HK-2 (cell line): Measurements from ENCODE around the gene PUM1.
A peak's percentile ranks its signal among the peaks of the same experiment; 100 is the strongest.

ENCODE experiments used
- DNase-seq: peaks from one replicate; pipeline ENCODE4 v3.0.0-alpha.2; 2018; ENCODE audit not compliant: unreplicated experiment

Gene PUM1

DNA sequence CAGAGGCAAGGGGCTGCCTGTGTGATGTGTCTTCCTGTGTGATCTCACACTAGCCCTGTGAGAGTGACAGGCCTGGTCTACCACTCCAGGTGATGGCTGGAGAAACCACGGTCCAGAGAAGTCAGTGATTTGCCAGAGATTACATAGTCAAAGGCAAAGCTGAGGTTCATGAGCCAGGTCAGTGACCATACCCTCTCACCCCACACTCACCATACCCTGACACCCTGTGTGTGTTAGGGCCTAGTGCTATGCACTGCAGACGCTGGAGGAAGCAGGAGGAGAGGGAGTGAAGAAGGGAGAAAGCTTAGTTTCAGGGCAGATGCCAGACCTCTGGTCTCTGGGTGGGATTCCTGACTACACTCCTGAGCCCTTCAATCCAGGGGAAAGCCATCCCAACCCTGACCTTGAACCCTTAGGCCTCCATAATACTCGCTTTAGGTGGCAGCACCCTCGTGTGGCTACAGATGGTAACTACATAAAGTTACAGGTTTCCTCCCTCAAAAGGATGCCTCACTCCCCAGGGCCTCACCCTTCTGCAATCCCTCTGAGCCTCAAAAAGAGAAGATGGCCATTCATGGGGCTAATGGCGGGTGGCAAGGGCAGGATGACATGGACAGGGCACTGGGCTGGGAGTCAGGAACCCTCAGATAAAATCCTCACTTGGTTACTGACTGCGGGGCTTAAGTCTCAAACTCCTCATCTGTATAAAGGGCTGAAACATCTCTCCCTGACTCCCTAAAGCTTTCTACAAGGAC, 136.2 kb downstream of the PUM1 start:
- DNase-seq = peak; percentile 53

DNA sequence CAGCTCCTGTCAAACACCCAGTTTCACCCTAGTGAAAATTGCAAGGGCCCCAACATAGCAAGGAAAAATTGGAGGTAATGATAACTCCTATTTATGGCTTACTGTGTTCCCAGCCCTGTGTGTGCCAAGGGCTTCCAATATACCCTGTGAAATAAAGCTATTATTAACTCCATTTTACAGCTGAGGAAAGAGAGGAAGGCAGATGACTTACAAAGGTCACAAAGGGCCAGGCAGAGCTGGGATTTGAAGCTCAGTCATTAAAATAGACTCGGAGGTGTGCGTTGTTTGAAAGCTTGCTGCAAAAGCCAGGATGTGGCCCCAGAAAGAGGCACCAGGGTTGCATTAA, 136.8 kb downstream of the PUM1 start:
- no peak for DNase-seq

DNA sequence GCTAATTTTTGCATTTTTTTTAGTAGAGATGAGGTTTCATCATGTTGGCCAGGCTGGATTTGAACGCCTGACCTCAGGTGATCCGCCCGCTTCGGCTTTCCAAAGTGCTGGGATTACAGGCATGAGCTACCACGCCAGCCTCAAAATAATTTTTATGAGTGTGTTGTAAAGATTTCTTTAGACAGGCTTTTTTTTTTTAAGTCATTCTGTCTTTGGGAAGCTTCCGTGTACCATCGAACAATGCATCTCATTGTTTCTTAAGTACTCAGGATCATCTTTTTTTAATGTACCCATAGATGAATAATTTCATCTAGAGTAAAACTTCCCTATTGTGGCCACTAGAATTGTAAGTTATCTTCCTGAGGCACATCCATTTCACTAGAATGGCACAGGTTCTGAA, 137.3 kb downstream of the PUM1 start:
- no peak for DNase-seq

DNA sequence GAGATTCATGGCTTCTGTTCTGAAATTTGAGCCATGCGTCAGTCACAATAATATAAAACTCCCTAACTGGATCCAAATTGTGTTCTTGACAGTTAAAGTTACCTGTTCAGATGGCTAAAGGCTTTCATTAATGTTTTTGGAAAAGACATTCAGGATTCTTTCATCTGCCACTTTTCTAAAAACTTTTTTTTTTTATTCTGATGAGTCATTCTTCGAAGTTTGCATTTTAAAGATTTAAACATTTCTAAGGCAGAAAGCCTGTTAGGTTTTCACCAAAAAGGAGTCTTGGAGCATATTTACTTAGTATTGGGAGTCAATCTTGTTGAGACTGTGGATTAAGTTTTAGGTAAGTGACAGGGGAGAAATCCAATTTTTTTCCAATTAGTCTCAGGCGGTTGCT, 138.1 kb downstream of the PUM1 start:
- no peak for DNase-seq

DNA sequence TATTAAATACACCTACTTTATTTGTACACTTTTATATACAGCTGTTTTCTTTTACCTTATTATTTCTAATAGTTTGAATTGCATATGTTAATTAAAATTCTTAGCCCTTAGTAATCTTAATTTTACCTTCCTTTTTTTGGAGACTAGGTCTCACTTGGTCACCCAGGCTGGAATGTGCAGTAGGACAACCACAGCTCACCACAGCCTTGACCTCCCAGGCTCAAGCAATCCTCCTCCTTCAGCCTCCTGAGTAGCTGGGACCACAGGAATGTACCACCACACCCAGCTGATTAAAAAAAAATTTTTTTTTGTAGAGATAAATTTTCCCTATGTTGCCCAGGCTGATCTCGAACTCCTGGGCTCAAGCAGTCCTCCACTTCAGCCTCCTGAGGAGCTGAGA, 141.9 kb downstream of the PUM1 start:
- no peak for DNase-seq

DNA sequence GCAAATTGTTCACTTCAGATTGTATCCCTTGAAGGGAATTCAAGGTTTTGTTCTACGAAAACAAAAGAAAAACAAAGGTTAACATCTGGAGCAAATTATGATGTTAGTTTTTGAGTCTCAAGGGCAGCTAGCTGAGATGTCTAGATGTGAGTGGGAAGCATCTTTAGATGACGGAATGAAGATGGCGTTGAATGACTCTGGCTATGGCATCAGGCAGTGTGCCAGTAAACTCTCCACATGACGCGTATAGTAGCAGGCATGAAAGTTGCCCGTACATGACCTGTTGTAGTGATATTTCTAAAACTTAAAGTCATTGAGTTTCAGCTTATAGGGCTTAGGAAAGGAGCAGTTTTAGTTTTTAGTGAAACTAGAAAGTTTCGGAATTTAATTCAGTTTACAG, 144.7 kb downstream of the PUM1 start:
- DNase-seq = no peak

DNA sequence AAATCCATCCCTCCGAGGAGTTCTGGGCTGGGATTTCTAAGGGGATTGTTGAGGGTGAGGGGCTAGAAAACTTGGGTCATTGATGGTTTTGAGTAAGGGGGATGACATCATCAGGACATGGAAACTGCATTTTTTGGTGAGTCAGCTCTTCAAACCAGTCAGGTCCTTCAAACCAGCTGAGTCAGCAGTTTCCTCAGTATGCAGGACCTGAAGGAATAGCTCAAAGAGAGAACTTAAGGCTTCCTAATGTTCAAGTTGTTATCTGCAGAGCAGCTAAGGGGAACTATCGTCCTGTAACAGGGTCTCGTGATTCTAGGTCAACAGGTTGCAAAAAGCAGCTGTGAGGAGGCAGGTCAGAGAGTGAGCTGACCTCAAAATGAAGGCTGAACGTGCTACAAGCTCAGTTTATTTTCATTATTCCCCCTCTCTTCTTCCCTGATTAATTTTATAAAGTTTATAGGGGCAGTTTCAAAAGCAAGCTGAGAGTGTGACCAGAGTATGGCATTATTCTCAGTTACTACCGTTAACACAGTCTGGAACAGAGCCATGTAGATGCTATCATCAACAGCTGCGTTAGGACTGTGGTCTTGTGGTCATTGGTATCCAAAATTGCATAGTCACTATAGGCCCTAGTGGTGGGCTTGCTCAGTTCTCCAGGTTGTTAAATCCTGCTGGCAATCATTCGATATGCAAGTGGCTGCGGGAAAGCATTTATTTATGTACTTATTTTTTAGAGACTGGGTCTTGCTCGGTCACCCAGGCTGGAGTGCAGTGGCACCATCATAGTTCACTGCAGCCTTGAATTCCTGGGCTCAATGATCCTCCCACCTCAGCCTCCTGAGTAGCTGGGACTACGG, 146.3 kb downstream of the PUM1 start:
- no peak for DNase-seq

DNA sequence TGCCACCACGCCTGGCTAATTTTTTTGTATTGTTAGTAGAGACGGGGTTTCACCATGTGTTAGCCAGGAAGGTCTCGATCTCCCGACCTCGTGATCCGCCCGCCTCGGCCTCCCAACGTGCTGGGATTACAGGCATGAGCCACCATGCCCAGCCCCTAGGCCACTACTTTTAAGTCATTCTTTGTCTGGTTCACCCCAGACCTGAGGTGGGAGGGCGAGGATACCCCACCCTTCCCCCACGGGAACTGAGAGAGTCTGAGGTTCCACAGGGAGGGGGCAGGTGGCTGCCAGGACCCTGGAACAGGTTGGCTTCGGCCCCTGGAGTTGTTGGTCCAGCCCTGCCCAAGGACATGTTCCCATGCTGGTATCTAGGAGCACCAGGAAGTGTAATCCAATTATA, 149.2 kb downstream of the PUM1 start:
- no peak for DNase-seq

DNA sequence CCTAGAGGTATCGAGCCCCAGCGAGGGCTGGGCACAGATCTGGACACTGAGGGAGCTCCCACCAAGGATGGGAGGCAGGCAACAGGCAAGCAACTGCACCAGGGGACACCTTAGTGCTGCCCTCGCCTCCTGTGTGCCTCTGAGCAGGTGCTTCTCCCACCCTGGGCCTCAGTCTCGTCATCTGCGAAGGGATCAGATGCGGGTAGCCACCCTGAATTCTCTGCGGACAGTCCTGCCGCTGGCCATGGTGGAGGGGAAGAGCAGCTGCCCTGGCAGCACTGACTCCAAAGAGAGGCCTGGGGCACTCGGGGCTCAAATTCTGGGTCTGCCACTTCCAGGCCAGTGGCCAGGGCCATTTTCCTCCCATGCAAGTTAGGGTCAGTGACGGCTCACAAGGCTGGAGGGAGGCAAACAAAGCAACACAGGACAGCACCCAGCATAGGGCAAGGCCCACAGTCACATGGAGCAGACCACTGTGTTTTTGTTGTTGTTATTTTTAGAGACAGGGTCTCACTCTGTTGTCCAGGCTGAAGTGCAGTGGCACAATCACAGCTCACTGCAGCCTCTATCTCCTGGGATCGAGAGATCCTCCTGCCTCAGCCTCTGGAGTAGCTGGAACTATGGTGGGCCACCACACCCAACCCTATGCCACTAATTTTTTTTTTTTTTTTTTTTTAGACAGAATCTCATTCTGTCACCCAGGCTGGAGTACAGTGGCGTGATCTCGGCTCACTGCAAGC, 149.9 kb downstream of the PUM1 start:
- no peak for DNase-seq

DNA sequence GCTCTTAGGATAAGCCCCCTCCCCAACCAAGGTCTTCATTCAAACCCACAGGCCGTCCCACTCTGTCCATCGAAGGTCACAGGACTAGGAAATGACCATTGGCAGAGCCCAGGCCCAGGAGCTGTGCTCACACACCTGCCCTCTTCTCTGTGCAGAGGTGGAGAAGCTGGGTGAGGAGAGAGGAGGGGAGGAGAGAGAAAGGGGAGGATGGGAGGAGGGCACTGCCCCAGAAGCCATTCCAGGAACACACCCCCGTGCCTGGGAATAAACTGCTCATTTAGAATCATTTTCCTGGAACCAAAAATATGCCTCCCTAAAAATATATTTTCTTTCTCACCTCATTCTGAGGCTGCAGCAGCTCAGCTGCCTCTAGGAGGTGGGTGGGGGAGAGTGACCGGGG, 150.6 kb downstream of the PUM1 start:
- DNase-seq = no peak

DNA sequence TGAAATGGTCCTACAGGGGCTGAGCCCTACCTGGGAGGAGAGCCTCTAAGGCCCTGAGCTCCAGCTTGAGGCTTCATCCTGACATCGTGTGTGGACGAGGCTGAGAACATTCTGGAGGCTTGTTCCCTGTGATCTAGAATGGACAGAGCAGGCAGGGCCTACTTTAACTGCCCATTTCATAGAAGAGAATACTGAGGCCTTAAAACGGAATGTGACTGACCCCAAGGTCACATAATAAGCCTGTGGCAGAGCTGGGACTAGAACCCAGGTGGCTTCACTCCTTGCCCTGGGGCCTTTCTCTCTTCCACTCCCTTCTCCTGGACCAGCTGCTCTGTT, 151.0 kb downstream of the PUM1 start:
- DNase-seq = no peak

DNA sequence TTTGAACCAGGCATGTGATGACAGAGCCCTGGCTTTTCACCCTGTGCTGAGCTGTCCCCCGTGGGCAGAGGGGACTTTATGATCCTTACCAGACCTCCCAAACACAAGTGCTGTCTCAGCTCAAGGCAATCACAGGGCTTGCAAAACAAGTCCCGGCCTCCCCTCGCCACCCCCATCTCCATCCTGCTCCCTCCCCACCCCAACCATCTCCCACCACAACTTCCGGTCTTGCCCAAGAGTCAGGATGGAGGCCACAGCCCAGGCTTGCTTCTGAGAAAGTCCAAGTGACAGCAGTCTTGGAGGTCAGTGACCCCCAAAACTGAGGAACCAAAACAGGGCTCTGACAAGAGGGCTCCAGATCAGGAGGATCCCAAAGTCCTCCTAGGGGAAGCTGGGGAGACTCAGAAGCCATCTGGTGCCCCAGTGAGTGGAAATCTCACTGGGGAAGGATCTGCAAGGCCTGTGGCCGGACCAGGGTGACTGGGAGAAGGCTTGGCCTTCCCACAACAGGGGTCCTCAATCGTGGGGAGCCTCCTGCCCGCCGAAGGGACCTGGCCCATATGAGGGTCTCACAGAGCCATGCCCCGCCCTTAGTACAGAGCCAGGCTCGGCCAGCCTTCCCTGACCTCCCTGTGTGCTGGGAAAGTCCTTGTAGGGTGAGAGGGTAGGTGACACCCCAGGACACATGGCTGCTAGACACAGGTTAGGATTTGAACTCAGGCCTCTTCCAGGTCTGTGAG, 152.4 kb downstream of the PUM1 start:
- no peak for DNase-seq

DNA sequence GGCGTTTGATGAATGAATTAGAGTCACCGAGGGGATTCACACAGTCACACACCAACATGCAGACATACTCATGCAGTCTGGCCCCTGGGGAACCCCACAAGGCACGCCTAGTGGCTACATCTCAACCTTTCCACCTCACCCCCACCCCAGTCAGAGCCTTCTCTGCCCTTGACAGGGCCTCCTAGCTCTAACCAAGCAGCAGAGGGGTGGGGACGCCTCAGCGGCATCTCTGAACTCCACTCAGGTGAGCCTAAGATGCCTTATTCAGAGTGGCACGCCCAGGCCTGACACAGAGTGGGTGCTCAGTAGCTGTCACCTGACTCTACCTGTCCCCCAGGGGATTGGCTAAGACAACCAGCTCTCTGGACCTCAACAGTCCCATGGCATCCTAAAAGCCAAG, 153.3 kb downstream of the PUM1 start:
- no peak for DNase-seq

DNA sequence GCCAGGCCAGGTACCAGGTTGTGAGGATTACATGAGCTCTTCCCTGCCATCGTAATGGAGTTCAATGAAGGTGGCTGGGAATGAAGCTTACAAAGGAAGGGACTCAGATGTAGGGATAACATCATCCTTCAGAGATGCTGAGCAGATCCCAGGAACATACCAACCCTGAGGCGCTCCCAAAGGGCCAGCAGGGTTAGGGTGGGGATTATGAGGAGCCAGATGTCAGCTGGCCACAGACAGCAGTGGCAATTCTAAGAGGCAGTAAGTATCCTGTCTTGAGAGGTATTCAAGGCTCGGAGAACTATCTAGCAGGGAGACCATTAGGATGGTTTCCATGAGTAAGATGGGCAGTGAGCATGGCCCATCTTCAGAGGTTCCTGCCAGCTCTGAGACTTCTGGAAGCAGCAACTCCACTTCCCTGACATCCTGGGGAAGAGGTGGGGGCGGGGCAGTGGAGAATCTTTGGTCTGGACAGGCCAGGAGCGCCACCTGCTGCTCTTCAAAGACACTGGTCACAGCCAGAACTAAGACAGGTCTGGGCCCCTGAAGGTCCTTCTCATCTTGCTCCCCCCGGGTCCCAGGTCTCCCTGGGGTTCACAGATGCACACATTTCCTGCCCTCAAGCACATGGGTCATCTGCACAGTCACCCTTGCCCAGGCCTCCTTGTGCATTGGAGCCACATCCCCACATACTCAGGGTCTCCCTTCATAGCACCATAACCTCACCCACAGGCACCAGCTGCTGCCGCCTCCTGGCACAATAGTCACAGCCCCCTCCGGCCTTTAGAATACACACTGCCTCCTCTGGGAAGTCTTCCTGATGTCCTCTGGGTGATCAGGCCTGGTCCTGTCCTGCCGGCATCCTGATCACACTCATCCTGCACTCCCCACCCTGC, 154.2 kb downstream of the PUM1 start:
- peak; percentile 83 for DNase-seq

DNA sequence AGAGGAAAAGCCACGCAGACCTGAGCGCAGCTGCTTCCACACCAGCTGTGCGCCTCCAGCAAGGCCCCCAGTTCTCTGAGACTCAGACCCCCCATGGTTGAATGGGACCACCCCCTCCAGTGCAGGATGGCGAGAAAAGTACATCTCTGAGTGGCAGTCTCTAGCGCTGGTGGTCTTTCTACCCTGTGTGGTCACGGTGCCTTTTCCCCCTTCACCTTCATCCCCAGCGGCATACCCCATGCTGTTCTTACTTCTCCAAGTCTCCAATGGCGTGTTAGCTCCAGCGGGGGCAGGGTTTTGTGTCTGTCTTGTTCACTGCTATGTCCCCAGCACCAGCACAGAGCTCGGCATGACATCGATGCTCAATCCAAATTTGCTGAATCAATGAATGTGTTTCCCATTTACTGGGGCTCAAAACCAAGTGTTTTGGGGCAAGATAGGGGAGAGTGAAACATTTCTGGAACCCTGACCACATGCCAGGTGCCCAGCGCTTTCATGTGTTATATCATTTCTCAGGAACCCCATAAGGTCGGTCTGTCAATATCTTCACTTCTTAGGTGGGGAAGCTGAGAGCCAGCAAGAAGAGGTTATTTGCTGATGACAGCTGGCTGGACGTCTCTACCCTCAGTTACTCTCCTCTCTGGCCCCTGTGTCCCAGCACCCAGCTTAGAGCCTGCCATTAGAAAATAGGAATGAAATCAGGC, 156.0 kb downstream of the PUM1 start:
- DNase-seq = no peak

DNA sequence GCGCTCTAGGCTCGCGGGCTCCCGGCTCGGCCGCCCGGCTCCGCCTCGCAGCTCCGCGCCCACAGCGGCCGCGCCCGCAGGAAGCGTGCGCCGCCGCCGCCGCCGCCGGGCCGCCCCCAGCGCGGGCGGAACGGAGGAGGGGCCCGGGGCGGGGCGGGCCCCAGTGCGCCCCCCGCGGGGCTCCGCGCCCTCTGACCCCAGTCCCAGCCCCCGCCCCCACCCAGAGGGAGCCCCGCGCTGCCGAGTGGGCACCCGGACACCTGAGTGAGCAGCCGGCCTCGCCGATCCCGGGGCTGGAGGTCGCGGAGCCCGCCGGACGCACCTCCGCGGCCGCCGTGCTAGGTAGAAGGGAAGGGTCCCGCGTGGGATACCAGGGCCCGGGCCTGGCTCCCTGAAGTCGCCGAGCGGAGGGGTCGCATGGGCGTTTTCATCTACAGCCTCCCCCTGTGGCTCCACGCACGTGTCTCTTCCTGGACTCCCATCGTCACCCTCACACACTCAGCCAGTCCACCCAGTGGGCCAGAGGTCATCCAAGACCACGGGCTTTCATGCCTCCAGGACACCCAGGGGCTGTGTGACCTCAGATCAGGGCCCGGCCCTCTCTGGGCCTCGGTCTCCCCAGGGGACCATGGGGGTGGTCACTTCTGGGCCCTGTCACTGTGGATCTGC, 156.7 kb downstream of the PUM1 start, which contains the start of gene SDC3:
SDC3 (minus strand) TSS at position 63 of the 669 bp plus-strand sequence. CDS start 172 bp downstream, outside the sequence.
- no peak for DNase-seq

DNA sequence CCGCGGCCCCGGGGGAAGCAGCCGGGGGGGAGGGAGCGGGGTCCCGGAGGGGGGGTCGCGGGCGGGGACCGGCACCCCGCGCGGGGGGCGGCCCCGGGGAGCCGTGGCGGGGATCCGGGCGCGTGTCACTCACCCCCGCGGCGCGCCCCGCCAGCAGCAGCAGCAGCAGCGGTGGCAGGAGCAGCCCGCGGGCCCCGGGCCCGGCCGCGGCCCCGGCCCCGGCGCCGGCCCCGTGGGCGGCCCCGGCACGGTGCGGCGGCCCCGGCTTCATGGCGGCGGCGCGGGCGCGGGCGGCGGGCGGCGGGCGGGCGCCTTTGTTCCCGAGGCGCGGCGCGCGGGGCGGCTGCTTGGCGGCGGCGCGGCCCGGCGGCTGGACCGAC, 157.2 kb downstream of the PUM1 start:
- DNase-seq = no peak

DNA sequence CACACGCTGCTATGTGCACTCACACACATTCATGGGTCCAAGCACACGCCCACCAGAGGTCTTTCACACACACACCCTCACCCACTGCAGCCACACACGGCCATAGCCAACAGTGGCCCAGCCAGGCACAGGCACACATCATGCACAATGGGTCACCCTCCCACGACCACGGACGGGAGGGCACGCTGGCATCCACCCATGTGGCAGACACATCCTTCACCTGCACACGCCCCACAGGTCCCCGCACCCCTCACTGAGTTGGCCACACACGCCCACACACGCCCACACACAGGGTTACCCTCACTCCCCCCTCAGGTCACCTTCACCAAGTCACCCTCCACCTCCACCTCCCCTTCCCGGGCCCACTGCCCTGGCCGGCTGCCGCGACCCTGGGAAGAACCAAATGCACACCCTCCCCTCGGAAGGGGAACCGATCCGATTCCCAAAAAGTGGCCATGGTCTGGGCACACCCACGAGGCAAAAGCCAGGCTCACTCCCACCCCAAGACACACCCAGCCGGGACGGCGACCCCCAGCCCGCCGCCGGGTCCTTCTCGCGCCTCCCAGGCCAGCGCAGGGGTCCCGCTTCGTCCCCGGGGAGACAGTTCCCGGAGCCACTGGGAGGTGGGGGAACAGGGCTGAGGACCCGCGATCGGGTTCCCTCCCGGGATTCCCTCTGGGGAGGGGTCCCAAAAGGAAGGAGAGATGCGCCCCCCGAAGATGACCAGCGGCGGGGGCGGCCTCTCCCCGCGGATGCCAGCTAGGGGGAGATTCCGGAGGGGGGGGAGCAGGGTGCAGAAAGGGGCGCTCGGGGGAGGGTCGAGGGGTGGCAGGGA, 157.8 kb downstream of the PUM1 start:
- no peak for DNase-seq
